ENCODE data around the gene DSC3.

- TF ChIP-seq, protein P1, sequence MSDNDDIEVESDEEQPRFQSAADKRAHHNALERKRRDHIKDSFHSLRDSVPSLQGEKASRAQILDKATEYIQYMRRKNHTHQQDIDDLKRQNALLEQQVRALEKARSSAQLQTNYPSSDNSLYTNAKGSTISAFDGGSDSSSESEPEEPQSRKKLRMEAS (IDR thresholded peaks at IDR 0.05): no peak
- TF ChIP-seq ZBTB7A (IDR thresholded peaks at IDR 0.05; ENCODE audit: low read depth) (no peak), RAD21 (IDR thresholded peaks at IDR 0.05; ENCODE audit: low read depth) (no peak), REST (IDR thresholded peaks at IDR 0.05; ENCODE audit: low read depth) (no peak), TAF1 (IDR thresholded peaks at IDR 0.05; ENCODE audit: low read depth) (no peak), TEAD4 (IDR thresholded peaks at IDR 0.05) (no peak), EP300 (IDR thresholded peaks at IDR 0.05; ENCODE audit: borderline replicate concordance) (no peak), YY1 (IDR thresholded peaks at IDR 0.05; ENCODE audit: low read depth) (no peak), CEBPB (IDR thresholded peaks at IDR 0.05) (no peak), TCF12 (IDR thresholded peaks at IDR 0.05; ENCODE audit: low read depth) (no peak), FOXM1 (IDR thresholded peaks at IDR 0.05; ENCODE audit: borderline replicate concordance, low read depth) (no peak), CREB1 (IDR thresholded peaks at IDR 0.05; ENCODE audit: low read depth) (no peak), EGR1 (IDR thresholded peaks at IDR 0.05) (no peak), NFIC (IDR thresholded peaks at IDR 0.05) (no peak)
Measured at GRCh38 chr18:31057917-31058316, 15.4 kb upstream of the DSC3 start.
